Prostate gland (tissue), 2 donors: ENCODE results near the gene RND3. TPM values are rescaled to one million over a fixed set of nuclear protein-coding genes. Genes with fewer than 3 reads are reported as not detected.

Experiments
- DNase-seq: peaks from one replicate; pipeline ENCODE4 v3.0.0-alpha.2; 2019; ENCODE audit warnings: low spot score
- H3K27ac ChIP-seq, 2 donors: fragments of 200-600 bp; sonication (generic); 2 replicates each; pipeline ENCODE4 v1.5.1; 2017 to 2019
- H3K27me3 ChIP-seq: fragments of 200-600 bp; sonication (generic); replicated peaks from 2 replicates; pipeline ENCODE4 v1.5.1; 2019; ENCODE audit not compliant: insufficient read depth
- H3K36me3 ChIP-seq, 2 donors: fragments of 200-600 bp; sonication (generic); 1 replicate in 1 of 2; 2 replicates in 1 of 2; pipeline versions ENCODE4 v1.5.1 to v1.8.1; 2017 to 2019
- H3K4me1 ChIP-seq: fragments of 200-600 bp; sonication (generic); replicated peaks from 2 replicates; pipeline ENCODE4 v1.5.1; 2019
- H3K4me3 ChIP-seq, 2 donors: fragments of 200-600 bp; sonication (generic); 2 replicates each; pipeline ENCODE4 v1.5.1; 2017 to 2019
- H3K9me3 ChIP-seq: fragments of 200-600 bp; sonication (generic); 2 replicates; pipeline ENCODE4 v1.5.1; 2017
- POLR2A ChIP-seq: fragments of 450-650 bp; IDR thresholded peaks from one replicate; pipeline ENCODE4 v1.6.1; 2016; ENCODE audit warnings: antibody characterized with exemption, mild to moderate bottlenecking
- POLR2AphosphoS5 ChIP-seq: sonication (generic); formaldehyde crosslinking; IDR thresholded peaks from one replicate; pipeline ENCODE4 v1.6.1; 2017; ENCODE audit warnings: antibody characterized with exemption
- WGBS: methylation state at CpG from one replicate; pipeline ENCODE4 v1.1.5; 2018; 5-methylcytosine and 5-hydroxymethylcytosine counted together
- intact Hi-C: fragments of 100-400 bp; cut with DNase I; formaldehyde crosslinking; loops from one replicate; pipeline ENCODE4 v1.14.2; 2022
- total RNA-seq, 2 donors: library from RNA; depleted of rRNA; stranded (reverse); fragments of >200 nt; gene quantifications; one replicate each; pipeline ENCODE4 v1.1.0, GENCODE V29; 2016
- TF ChIP-seq, protein P1 (sequence below), 4 experiments: fragments of 200-600 bp in 2 of 4; fragments of 450-650 bp in 2 of 4; sonication (generic) in 2 of 4; IDR thresholded peaks; 1 replicate in 3 of 4; 2 replicates in 1 of 4; pipeline ENCODE4 v1.5.1; 2016 to 2019; ENCODE audit warnings: antibody characterized with exemption in 4 of 4, mild to moderate bottlenecking in 2 of 4, moderate library complexity in 2 of 4

Gene RND3
- total RNA-seq, 2 donors from 2014 or later, result 26.2 to 54.7 TPM

- Histone ChIP-seq H3K4me3 (no peak overlapping the region), H3K27ac (no peak overlapping the region), H3K9me3 (no peaks in the 10 kb centered on the region), H3K36me3 (no peaks in the 10 kb centered on the region), H3K4me1 (no peaks in the 10 kb centered on the region), H3K27me3 (no peaks in the 10 kb centered on the region)
- 85% methylated on average over 2 of the region's 2 CpGs for WGBS
- intact Hi-C loops, result no loop called here
- TF ChIP-seq POLR2AphosphoS5 (no peak), POLR2A (no peak)
- no peak for DNase-seq
Observed at GRCh38 chr2:150438654-150439053, 48.8 kb downstream of the RND3 start.

GRCh38 chr2:150438041-150438440 is 49.4 kb downstream of the RND3 start:
- Histone ChIP-seq H3K4me3 (no peak overlapping the region), H3K27me3 (no peaks in the 10 kb centered on the region), H3K4me1 (no peaks in the 10 kb centered on the region), H3K36me3 (no peaks in the 10 kb centered on the region), H3K27ac (no peak overlapping the region), H3K9me3 (no peaks in the 10 kb centered on the region)
- no peak for DNase-seq
- TF ChIP-seq POLR2AphosphoS5, result no peak
- TF ChIP-seq POLR2A, result no peak
- TF ChIP-seq, protein P1, sequence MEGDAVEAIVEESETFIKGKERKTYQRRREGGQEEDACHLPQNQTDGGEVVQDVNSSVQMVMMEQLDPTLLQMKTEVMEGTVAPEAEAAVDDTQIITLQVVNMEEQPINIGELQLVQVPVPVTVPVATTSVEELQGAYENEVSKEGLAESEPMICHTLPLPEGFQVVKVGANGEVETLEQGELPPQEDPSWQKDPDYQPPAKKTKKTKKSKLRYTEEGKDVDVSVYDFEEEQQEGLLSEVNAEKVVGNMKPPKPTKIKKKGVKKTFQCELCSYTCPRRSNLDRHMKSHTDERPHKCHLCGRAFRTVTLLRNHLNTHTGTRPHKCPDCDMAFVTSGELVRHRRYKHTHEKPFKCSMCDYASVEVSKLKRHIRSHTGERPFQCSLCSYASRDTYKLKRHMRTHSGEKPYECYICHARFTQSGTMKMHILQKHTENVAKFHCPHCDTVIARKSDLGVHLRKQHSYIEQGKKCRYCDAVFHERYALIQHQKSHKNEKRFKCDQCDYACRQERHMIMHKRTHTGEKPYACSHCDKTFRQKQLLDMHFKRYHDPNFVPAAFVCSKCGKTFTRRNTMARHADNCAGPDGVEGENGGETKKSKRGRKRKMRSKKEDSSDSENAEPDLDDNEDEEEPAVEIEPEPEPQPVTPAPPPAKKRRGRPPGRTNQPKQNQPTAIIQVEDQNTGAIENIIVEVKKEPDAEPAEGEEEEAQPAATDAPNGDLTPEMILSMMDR (IDR thresholded peaks at IDR 0.05), result no peak
- WGBS, result 76% methylated on average over 2 of the region's 2 CpGs
- intact Hi-C loops, result no loop called here

GRCh38 chr2:150432312-150432625 is 55.2 kb downstream of the RND3 start:
- no peaks in the 10 kb centered on the region for H3K4me1 ChIP-seq
- intact Hi-C loops, result no loop called here
- WGBS, result 80% methylated on average over 3 of the region's 3 CpGs
- no peak for DNase-seq
- H3K9me3 ChIP-seq, result no peaks in the 10 kb centered on the region
- no peak overlapping the region for H3K4me3 ChIP-seq
- H3K36me3 ChIP-seq, result no peaks in the 10 kb centered on the region
- no peak overlapping the region for H3K27ac ChIP-seq
- TF ChIP-seq, protein P1 (IDR thresholded peaks at IDR 0.05), result no peak
- no peak for TF ChIP-seq POLR2AphosphoS5
- no peak for TF ChIP-seq POLR2A
- no peaks in the 10 kb centered on the region for H3K27me3 ChIP-seq

- 82% methylated on average over 1 of the region's 1 CpG for WGBS
Observed at GRCh38 chr2:150431561-150432311, 55.7 kb downstream of the RND3 start.

DNA sequence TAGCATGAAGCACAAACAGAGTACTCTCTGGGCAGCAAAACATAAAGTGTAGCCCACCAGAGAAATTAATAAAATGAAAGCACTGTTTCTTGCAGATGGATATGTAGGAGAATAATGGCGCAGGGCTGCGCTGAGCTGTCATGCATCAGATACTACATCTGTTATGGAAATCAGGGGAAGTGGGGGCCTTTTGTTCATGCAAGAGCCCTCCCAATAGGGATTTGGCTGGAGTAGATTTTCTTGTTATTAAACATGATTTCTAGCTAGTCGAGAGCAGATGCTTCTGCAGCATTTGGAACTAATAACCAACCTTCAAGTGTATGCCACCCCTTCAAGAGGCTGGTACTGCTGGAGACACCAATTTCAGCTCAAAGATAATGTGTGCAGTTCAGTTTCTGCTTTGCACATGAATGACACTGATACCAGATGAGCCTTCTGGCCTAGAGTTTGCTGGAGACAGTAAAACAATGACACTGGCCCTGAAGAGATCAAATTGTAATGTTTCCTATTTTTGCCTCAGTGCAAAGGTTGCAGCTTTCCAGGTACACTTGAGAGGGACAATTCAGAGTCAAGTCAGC is 58.0 kb downstream of the RND3 start:
- H3K36me3 ChIP-seq, result no peaks in the 10 kb centered on the region
- H3K4me1 ChIP-seq, result no peaks in the 10 kb centered on the region
- 95% methylated on average over 3 of the region's 3 CpGs for WGBS
- TF ChIP-seq, protein P1 (IDR thresholded peaks at IDR 0.05), result no peak
- TF ChIP-seq POLR2AphosphoS5 (no peak), POLR2A (no peak)
- H3K4me3 ChIP-seq, result no peak overlapping the region
- no peaks in the 10 kb centered on the region for H3K9me3 ChIP-seq
- no peak for DNase-seq
- no peaks in the 10 kb centered on the region for H3K27me3 ChIP-seq
- intact Hi-C loops, result no loop called here
- H3K27ac ChIP-seq, result no peak overlapping the region

More at GRCh38 chr2:150431561-150432311, 55.7 kb downstream of the RND3 start:
- Histone ChIP-seq H3K4me1 (no peaks in the 10 kb centered on the region), H3K27me3 (no peaks in the 10 kb centered on the region), H3K27ac (no peak overlapping the region), H3K9me3 (no peaks in the 10 kb centered on the region), H3K4me3 (no peak overlapping the region), H3K36me3 (no peaks in the 10 kb centered on the region)
- intact Hi-C loops, result no loop called here
- TF ChIP-seq, protein P1 (IDR thresholded peaks at IDR 0.05), result no peak
- no peak for TF ChIP-seq POLR2AphosphoS5
- TF ChIP-seq POLR2A, result no peak
- DNase-seq, result no peak
